ENCODE data around the gene GRM2.

Gene GRM2

GRCh38 chr3:51703761-51704510 lies 2.9 kb upstream of the GRM2 start:
- no peaks in the 10 kb centered on the region for H3K4me1 ChIP-seq (ENCODE audit: control insufficient read depth in 1 of 2, insufficient read depth in 2 of 2, low read length in 2 of 2)
- H3K9me3 ChIP-seq (ENCODE audit: control insufficient read depth in 1 of 2, low read length in 2 of 2), result no peaks in the 10 kb centered on the region
- H3K9ac ChIP-seq (ENCODE audit: low read depth in 1 of 2, low read length in 2 of 2), result no peak overlapping the region
- H3K36me3 ChIP-seq (ENCODE audit: control insufficient read depth in 1 of 2, insufficient read depth in 2 of 2, low read length in 2 of 2), result peaks cover 17 to 63% of the 10 kb centered on the region in 2 donors
- peaks cover 0 to 4% of the 10 kb centered on the region in 2 donors for H3K27me3 ChIP-seq (ENCODE audit: control insufficient read depth in 1 of 2, insufficient read depth in 2 of 2, low read length in 2 of 2)
- H3K27ac ChIP-seq (ENCODE audit: low read depth, low read length), result no peak overlapping the region
- no peak overlapping the region for H3K4me3 ChIP-seq (ENCODE audit: low read depth in 1 of 2, low read length in 2 of 2)

- Histone ChIP-seq H3K9ac (ENCODE audit: low read depth in 1 of 2, low read length in 2 of 2) (no peak overlapping the region), H3K27me3 (ENCODE audit: control insufficient read depth in 1 of 2, insufficient read depth in 2 of 2, low read length in 2 of 2) (peaks cover 0 to 4% of the 10 kb centered on the region in 2 donors), H3K4me3 (ENCODE audit: low read depth in 1 of 2, low read length in 2 of 2) (no peak overlapping the region), H3K4me1 (ENCODE audit: control insufficient read depth in 1 of 2, insufficient read depth in 2 of 2, low read length in 2 of 2) (no peaks in the 10 kb centered on the region), H3K27ac (ENCODE audit: low read depth, low read length) (no peak overlapping the region), H3K36me3 (ENCODE audit: control insufficient read depth in 1 of 2, insufficient read depth in 2 of 2, low read length in 2 of 2) (peaks cover 12 to 57% of the 10 kb centered on the region in 2 donors), H3K9me3 (ENCODE audit: control insufficient read depth in 1 of 2, low read length in 2 of 2) (no peaks in the 10 kb centered on the region)
Observed at GRCh38 chr3:51704511-51704950, 2.3 kb upstream of the GRM2 start.

GRCh38 chr3:51705276-51706020 lies 1.4 kb upstream of the GRM2 start:
- H3K9me3 ChIP-seq (ENCODE audit: control insufficient read depth in 1 of 2, low read length in 2 of 2), result no peaks in the 10 kb centered on the region
- no peaks in the 10 kb centered on the region for H3K4me1 ChIP-seq (ENCODE audit: control insufficient read depth in 1 of 2, insufficient read depth in 2 of 2, low read length in 2 of 2)

GRCh38 chr3:51706021-51706485 lies 815 bp upstream of the GRM2 start:
- no peak overlapping the region for H3K4me3 ChIP-seq (ENCODE audit: low read depth in 1 of 2, low read length in 2 of 2)
- H3K9me3 ChIP-seq (ENCODE audit: control insufficient read depth in 1 of 2, low read length in 2 of 2), result no peaks in the 10 kb centered on the region
- no peak overlapping the region for H3K27ac ChIP-seq (ENCODE audit: low read depth, low read length)
- H3K4me1 ChIP-seq (ENCODE audit: control insufficient read depth in 1 of 2, insufficient read depth in 2 of 2, low read length in 2 of 2), result no peaks in the 10 kb centered on the region
- no peak overlapping the region for H3K9ac ChIP-seq (ENCODE audit: low read depth in 1 of 2, low read length in 2 of 2)
- H3K27me3 ChIP-seq (ENCODE audit: control insufficient read depth in 1 of 2, insufficient read depth in 2 of 2, low read length in 2 of 2), result peaks cover 0 to 4% of the 10 kb centered on the region in 2 donors
- H3K36me3 ChIP-seq (ENCODE audit: control insufficient read depth in 1 of 2, insufficient read depth in 2 of 2, low read length in 2 of 2), result peaks cover 5 to 42% of the 10 kb centered on the region in 2 donors

More at GRCh38 chr3:51705276-51706020, 1.4 kb upstream of the GRM2 start:
- H3K27me3 ChIP-seq (ENCODE audit: control insufficient read depth in 1 of 2, insufficient read depth in 2 of 2, low read length in 2 of 2), result peaks cover 0 to 4% of the 10 kb centered on the region in 2 donors
- H3K27ac ChIP-seq (ENCODE audit: low read depth, low read length), result no peak overlapping the region
- no peak overlapping the region for H3K9ac ChIP-seq (ENCODE audit: low read depth in 1 of 2, low read length in 2 of 2)
- no peak overlapping the region for H3K4me3 ChIP-seq (ENCODE audit: low read depth in 1 of 2, low read length in 2 of 2)
- peaks cover 5 to 48% of the 10 kb centered on the region in 2 donors for H3K36me3 ChIP-seq (ENCODE audit: control insufficient read depth in 1 of 2, insufficient read depth in 2 of 2, low read length in 2 of 2)

GRCh38 chr3:51708216-51708845 lies 1.5 kb downstream of the GRM2 start:
- Histone ChIP-seq H3K9ac (ENCODE audit: low read depth in 1 of 2, low read length in 2 of 2) (no peak overlapping the region), H3K4me1 (ENCODE audit: control insufficient read depth in 1 of 2, insufficient read depth in 2 of 2, low read length in 2 of 2) (no peaks in the 10 kb centered on the region), H3K4me3 (ENCODE audit: low read depth in 1 of 2, low read length in 2 of 2) (no peak overlapping the region), H3K36me3 (ENCODE audit: control insufficient read depth in 1 of 2, insufficient read depth in 2 of 2, low read length in 2 of 2) (peaks cover 2 to 24% of the 10 kb centered on the region in 2 donors), H3K9me3 (ENCODE audit: control insufficient read depth in 1 of 2, low read length in 2 of 2) (no peaks in the 10 kb centered on the region), H3K27ac (ENCODE audit: low read depth, low read length) (no peak overlapping the region), H3K27me3 (ENCODE audit: control insufficient read depth in 1 of 2, insufficient read depth in 2 of 2, low read length in 2 of 2) (peaks cover 0 to 4% of the 10 kb centered on the region in 2 donors)

- Histone ChIP-seq H3K9ac (ENCODE audit: low read depth in 1 of 2, low read length in 2 of 2) (no peak overlapping the region), H3K27me3 (ENCODE audit: control insufficient read depth in 1 of 2, insufficient read depth in 2 of 2, low read length in 2 of 2) (peaks cover 0 to 4% of the 10 kb centered on the region in 2 donors), H3K36me3 (ENCODE audit: control insufficient read depth in 1 of 2, insufficient read depth in 2 of 2, low read length in 2 of 2) (peaks cover 0 to 17% of the 10 kb centered on the region in 2 donors), H3K4me3 (ENCODE audit: low read depth in 1 of 2, low read length in 2 of 2) (no peak overlapping the region), H3K9me3 (ENCODE audit: control insufficient read depth in 1 of 2, low read length in 2 of 2) (no peaks in the 10 kb centered on the region), H3K27ac (ENCODE audit: low read depth, low read length) (no peak overlapping the region), H3K4me1 (ENCODE audit: control insufficient read depth in 1 of 2, insufficient read depth in 2 of 2, low read length in 2 of 2) (no peaks in the 10 kb centered on the region)
Observed at GRCh38 chr3:51709004-51709420, 2.1 kb downstream of the GRM2 start.

- peaks cover 0 to 11% of the 10 kb centered on the region in 2 donors for H3K36me3 ChIP-seq (ENCODE audit: control insufficient read depth in 1 of 2, insufficient read depth in 2 of 2, low read length in 2 of 2)
- H3K9me3 ChIP-seq (ENCODE audit: control insufficient read depth in 1 of 2, low read length in 2 of 2), result no peaks in the 10 kb centered on the region
- no peak overlapping the region for H3K4me3 ChIP-seq (ENCODE audit: low read depth in 1 of 2, low read length in 2 of 2)
- no peaks in the 10 kb centered on the region for H3K4me1 ChIP-seq (ENCODE audit: control insufficient read depth in 1 of 2, insufficient read depth in 2 of 2, low read length in 2 of 2)
- no peak overlapping the region for H3K27ac ChIP-seq (ENCODE audit: low read depth, low read length)
- H3K27me3 ChIP-seq (ENCODE audit: control insufficient read depth in 1 of 2, insufficient read depth in 2 of 2, low read length in 2 of 2), result peaks cover 0 to 4% of the 10 kb centered on the region in 2 donors
- H3K9ac ChIP-seq (ENCODE audit: low read depth in 1 of 2, low read length in 2 of 2), result no peak overlapping the region
Observed at GRCh38 chr3:51709675-51710074, 2.8 kb downstream of the GRM2 start.

- no peak overlapping the region for H3K27ac ChIP-seq (ENCODE audit: low read depth, low read length)
- no peaks in the 10 kb centered on the region for H3K4me1 ChIP-seq (ENCODE audit: control insufficient read depth in 1 of 2, insufficient read depth in 2 of 2, low read length in 2 of 2)
- H3K36me3 ChIP-seq (ENCODE audit: control insufficient read depth in 1 of 2, insufficient read depth in 2 of 2, low read length in 2 of 2), result peaks cover 0 to under 1% of the 10 kb centered on the region in 2 donors
- no peak overlapping the region for H3K4me3 ChIP-seq (ENCODE audit: low read depth in 1 of 2, low read length in 2 of 2)
- no peak overlapping the region for H3K9ac ChIP-seq (ENCODE audit: low read depth in 1 of 2, low read length in 2 of 2)
- H3K27me3 ChIP-seq (ENCODE audit: control insufficient read depth in 1 of 2, insufficient read depth in 2 of 2, low read length in 2 of 2), result peaks cover 0 to 4% of the 10 kb centered on the region in 2 donors
- no peaks in the 10 kb centered on the region for H3K9me3 ChIP-seq (ENCODE audit: control insufficient read depth in 1 of 2, low read length in 2 of 2)
Observed at GRCh38 chr3:51710631-51711351, 3.9 kb downstream of the GRM2 start.

- no peak overlapping the region for H3K27ac ChIP-seq (ENCODE audit: low read depth, low read length)
- no peaks in the 10 kb centered on the region for H3K4me1 ChIP-seq (ENCODE audit: control insufficient read depth in 1 of 2, insufficient read depth in 2 of 2, low read length in 2 of 2)
- peaks cover 0 to 4% of the 10 kb centered on the region in 2 donors for H3K27me3 ChIP-seq (ENCODE audit: control insufficient read depth in 1 of 2, insufficient read depth in 2 of 2, low read length in 2 of 2)
- H3K4me3 ChIP-seq (ENCODE audit: low read depth in 1 of 2, low read length in 2 of 2), result no peak overlapping the region
- no peaks in the 10 kb centered on the region for H3K36me3 ChIP-seq (ENCODE audit: control insufficient read depth in 1 of 2, insufficient read depth in 2 of 2, low read length in 2 of 2)
- no peak overlapping the region for H3K9ac ChIP-seq (ENCODE audit: low read depth in 1 of 2, low read length in 2 of 2)
- no peaks in the 10 kb centered on the region for H3K9me3 ChIP-seq (ENCODE audit: control insufficient read depth in 1 of 2, low read length in 2 of 2)
Observed at GRCh38 chr3:51711352-51712037, 4.6 kb downstream of the GRM2 start.
